ENCODE results near the gene CDC42SE1. TPM values are rescaled to one million over a fixed set of nuclear protein-coding genes. Genes with fewer than 3 reads are reported as not detected.

CDC42SE1 gene
- total RNA-seq, 1 experiment from 2014 or later: 81.2 TPM

GRCh38 chr1:151001602-151002001 lies 57.8 kb downstream of the CDC42SE1 start:
- Histone ChIP-seq H3K4me1 (ENCODE audit: control insufficient read depth, insufficient read depth, low read length) (no peaks in the 10 kb centered on the region), H3K4me3 (ENCODE audit: low read depth in 2 of 2, low read length in 2 of 2) (no peak overlapping the region), H3K36me3 (ENCODE audit: control insufficient read depth, insufficient read depth, low read length) (no peaks in the 10 kb centered on the region), H3K27ac (ENCODE audit: low read length) (no peak overlapping the region), H3K9me3 (ENCODE audit: control insufficient read depth, insufficient read depth, low read depth, low read length) (no peaks in the 10 kb centered on the region), H3K27me3 (ENCODE audit: control insufficient read depth, insufficient read depth, low read length) (no peaks in the 10 kb centered on the region)
- CTCF ChIA-PET: no interaction called here
- no peak for TF ChIP-seq REST (IDR thresholded peaks at IDR 0.05; ENCODE audit: insufficient read depth in 1 of 2, low read depth in 2 of 2, low read length in 1 of 2)
- no peak for ATAC-seq
- no peak for DNase-seq (ENCODE audit: low read depth, low spot score)
- in situ Hi-C loops (cut with HindIII; ENCODE audit: low pct_unique_long_range_greater_than_20kb, low sequenced_read_pairs) (no loop called here), intact Hi-C loops (cut with micrococcal nuclease; ENCODE audit: unreplicated experiment) (no loop called here)
- no TSS peak for BruUV-seq (replicated peaks)
- POLR2A ChIA-PET: no interaction called here

Other genes starting within 250 kb of the CDC42SE1 start
- gene ARNT, start 183.0 kb downstream of the CDC42SE1 start, total RNA-seq (2021; ENCODE audit: unreplicated experiment): 36.2 TPM
- gene CTXND2, start 172.5 kb downstream of the CDC42SE1 start, total RNA-seq (2021; ENCODE audit: unreplicated experiment): not detected
- 43.3 TPM for gene SETDB1, start 133.3 kb downstream of the CDC42SE1 start, total RNA-seq (2021; ENCODE audit: unreplicated experiment)
- gene CERS2, start 84.8 kb downstream of the CDC42SE1 start, total RNA-seq (2021; ENCODE audit: unreplicated experiment): 348 TPM
- 1.2 TPM for gene ANXA9, start 77.3 kb downstream of the CDC42SE1 start, total RNA-seq (2021; ENCODE audit: unreplicated experiment)
- 15.8 TPM for gene MINDY1, start 52.7 kb downstream of the CDC42SE1 start, total RNA-seq (2021; ENCODE audit: unreplicated experiment)
- gene PRUNE1, start 51.2 kb downstream of the CDC42SE1 start, total RNA-seq (2021; ENCODE audit: unreplicated experiment): 16.2 TPM
- gene BNIPL, start 23.0 kb downstream of the CDC42SE1 start, total RNA-seq (2021; ENCODE audit: unreplicated experiment): 0.46 TPM
- gene C1orf56, start 11.9 kb downstream of the CDC42SE1 start, total RNA-seq (2021; ENCODE audit: unreplicated experiment): 2.7 TPM
- 5.0 TPM for gene MLLT11, start 775 bp upstream of the CDC42SE1 start, total RNA-seq (2021; ENCODE audit: unreplicated experiment)
- gene GABPB2, start 11.1 kb upstream of the CDC42SE1 start, total RNA-seq (2021; ENCODE audit: unreplicated experiment): 8.1 TPM
- 5.7 TPM for gene SEMA6C, start 87.0 kb upstream of the CDC42SE1 start, total RNA-seq (2021; ENCODE audit: unreplicated experiment)
- gene TNFAIP8L2, start 97.0 kb upstream of the CDC42SE1 start, total RNA-seq (2021; ENCODE audit: unreplicated experiment): not detected
- gene LYSMD1, start 106.3 kb upstream of the CDC42SE1 start, total RNA-seq (2021; ENCODE audit: unreplicated experiment): 5.1 TPM
- 36.5 TPM for gene SCNM1, start 106.5 kb upstream of the CDC42SE1 start, total RNA-seq (2021; ENCODE audit: unreplicated experiment)
- gene TMOD4, start 116.4 kb upstream of the CDC42SE1 start, total RNA-seq (2021; ENCODE audit: unreplicated experiment): 0.80 TPM
- gene VPS72, start 130.6 kb upstream of the CDC42SE1 start, total RNA-seq (2021; ENCODE audit: unreplicated experiment): 71.5 TPM
- 78.9 TPM for gene PIP5K1A, start 138.9 kb upstream of the CDC42SE1 start, total RNA-seq (2021; ENCODE audit: unreplicated experiment)
- gene PSMD4, start 195.1 kb upstream of the CDC42SE1 start, total RNA-seq (2021; ENCODE audit: unreplicated experiment): 256 TPM
- 33.3 TPM for gene ZNF687, start 222.7 kb upstream of the CDC42SE1 start, total RNA-seq (2021; ENCODE audit: unreplicated experiment)

Data from Panc1 (cell line).